ENCODE measurements around the gene B3GNT9.
"Not testable (repeated sequence)": the region's sequence is repeated elsewhere in the genome, so short reads cannot be mapped to it uniquely, and the experiment has no call there.

The B3GNT9 gene

GRCh38 chr16:67129422-67129821 is 21.4 kb downstream of the B3GNT9 start:
- H2AFZ ChIP-seq (ENCODE audit: low read depth, low read length) = no peak overlapping the region
- H4K20me1 ChIP-seq (ENCODE audit: insufficient read depth, low read length) = no peaks in the 10 kb centered on the region
- DNase-seq = no peak
- H3K9me3 ChIP-seq (ENCODE audit: insufficient read depth, low read length, severe bottlenecking) = no peaks in the 10 kb centered on the region
- no peak for TF ChIP-seq CTCF (IDR thresholded peaks at IDR 0.05; ENCODE audit: borderline replicate concordance, extremely low read depth, low read length, poor library complexity, severe bottlenecking)
- no peak for TF ChIP-seq EZH2 (IDR thresholded peaks at IDR 0.05; ENCODE audit: borderline replicate concordance, low read depth, low read length, severe bottlenecking)
- no peaks in the 10 kb centered on the region for H3K4me1 ChIP-seq (ENCODE audit: insufficient read depth, low read length)
- no peak overlapping the region for H3K9ac ChIP-seq (ENCODE audit: low read depth, low read length)
- no peak overlapping the region for H3K4me3 ChIP-seq (ENCODE audit: low read depth in 1 of 2, low read length in 2 of 2)
- peaks cover 59% of the 10 kb centered on the region for H3K36me3 ChIP-seq (ENCODE audit: insufficient read depth, low read length)
- no peak for ATAC-seq (ENCODE audit: insufficient read depth, low read depth)
- no peak overlapping the region for H3K4me2 ChIP-seq (ENCODE audit: insufficient read depth, low read length)
- H3K79me2 ChIP-seq (ENCODE audit: insufficient read depth, low read length) = no peaks in the 10 kb centered on the region
- no peaks in the 10 kb centered on the region for H3K27me3 ChIP-seq (ENCODE audit: insufficient read depth, low read length, poor library complexity)
- no peak overlapping the region for H3K27ac ChIP-seq (ENCODE audit: low read length)

DNA sequence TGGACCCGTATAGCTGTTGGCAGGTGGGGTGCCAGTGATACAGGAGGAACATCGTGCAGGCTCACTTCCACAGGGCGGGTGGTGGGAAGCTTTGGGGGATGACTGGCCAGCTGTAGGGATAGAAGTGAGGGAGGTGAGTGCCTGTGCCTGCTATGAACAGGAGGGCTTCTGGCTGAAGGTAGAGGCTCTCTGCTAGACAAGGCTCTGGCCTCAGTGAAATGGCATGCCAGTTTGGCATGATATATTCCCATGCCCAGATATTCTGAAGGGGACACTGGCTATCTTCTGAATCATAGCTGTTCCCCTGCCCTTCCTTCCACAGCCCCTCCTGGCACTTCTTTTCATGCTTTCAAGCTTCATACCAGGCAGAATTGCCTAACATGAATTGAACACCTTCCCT is 21.9 kb downstream of the B3GNT9 start:
- Histone ChIP-seq H3K27ac (ENCODE audit: low read length) (no peak overlapping the region), H4K20me1 (ENCODE audit: insufficient read depth, low read length) (no peaks in the 10 kb centered on the region), H3K9ac (ENCODE audit: low read depth, low read length) (no peak overlapping the region), H3K27me3 (ENCODE audit: insufficient read depth, low read length, poor library complexity) (no peaks in the 10 kb centered on the region), H3K36me3 (ENCODE audit: insufficient read depth, low read length) (peaks cover 58% of the 10 kb centered on the region), H3K4me1 (ENCODE audit: insufficient read depth, low read length) (no peaks in the 10 kb centered on the region), H3K79me2 (ENCODE audit: insufficient read depth, low read length) (no peaks in the 10 kb centered on the region), H3K9me3 (ENCODE audit: insufficient read depth, low read length, severe bottlenecking) (no peaks in the 10 kb centered on the region), H2AFZ (ENCODE audit: low read depth, low read length) (no peak overlapping the region), H3K4me3 (ENCODE audit: low read depth in 1 of 2, low read length in 2 of 2) (no peak overlapping the region), H3K4me2 (ENCODE audit: insufficient read depth, low read length) (no peak overlapping the region)
- TF ChIP-seq CTCF (IDR thresholded peaks at IDR 0.05; ENCODE audit: borderline replicate concordance, extremely low read depth, low read length, poor library complexity, severe bottlenecking) (no peak), EZH2 (IDR thresholded peaks at IDR 0.05; ENCODE audit: borderline replicate concordance, low read depth, low read length, severe bottlenecking) (no peak)
- ATAC-seq (ENCODE audit: insufficient read depth, low read depth) (no peak), DNase-seq (no peak)

- no peaks in the 10 kb centered on the region for H3K79me2 ChIP-seq (ENCODE audit: insufficient read depth, low read length)
- no peak for TF ChIP-seq EZH2 (IDR thresholded peaks at IDR 0.05; ENCODE audit: borderline replicate concordance, low read depth, low read length, severe bottlenecking)
- no peak for TF ChIP-seq CTCF (IDR thresholded peaks at IDR 0.05; ENCODE audit: borderline replicate concordance, extremely low read depth, low read length, poor library complexity, severe bottlenecking)
- H3K4me3 ChIP-seq (ENCODE audit: low read depth in 1 of 2, low read length in 2 of 2) = no peak overlapping the region
- DNase-seq (no peak), ATAC-seq (ENCODE audit: insufficient read depth, low read depth) (no peak)
- H3K9ac ChIP-seq (ENCODE audit: low read depth, low read length) = no peak overlapping the region
- H3K27me3 ChIP-seq (ENCODE audit: insufficient read depth, low read length, poor library complexity) = no peaks in the 10 kb centered on the region
- no peak overlapping the region for H2AFZ ChIP-seq (ENCODE audit: low read depth, low read length)
- no peaks in the 10 kb centered on the region for H3K4me1 ChIP-seq (ENCODE audit: insufficient read depth, low read length)
- peaks cover 60% of the 10 kb centered on the region for H3K36me3 ChIP-seq (ENCODE audit: insufficient read depth, low read length)
- H3K27ac ChIP-seq (ENCODE audit: low read length) = no peak overlapping the region
- no peaks in the 10 kb centered on the region for H4K20me1 ChIP-seq (ENCODE audit: insufficient read depth, low read length)
- no peaks in the 10 kb centered on the region for H3K9me3 ChIP-seq (ENCODE audit: insufficient read depth, low read length, severe bottlenecking)
- H3K4me2 ChIP-seq (ENCODE audit: insufficient read depth, low read length) = no peak overlapping the region
Measured at GRCh38 chr16:67128417-67128816, 22.4 kb downstream of the B3GNT9 start.

DNA sequence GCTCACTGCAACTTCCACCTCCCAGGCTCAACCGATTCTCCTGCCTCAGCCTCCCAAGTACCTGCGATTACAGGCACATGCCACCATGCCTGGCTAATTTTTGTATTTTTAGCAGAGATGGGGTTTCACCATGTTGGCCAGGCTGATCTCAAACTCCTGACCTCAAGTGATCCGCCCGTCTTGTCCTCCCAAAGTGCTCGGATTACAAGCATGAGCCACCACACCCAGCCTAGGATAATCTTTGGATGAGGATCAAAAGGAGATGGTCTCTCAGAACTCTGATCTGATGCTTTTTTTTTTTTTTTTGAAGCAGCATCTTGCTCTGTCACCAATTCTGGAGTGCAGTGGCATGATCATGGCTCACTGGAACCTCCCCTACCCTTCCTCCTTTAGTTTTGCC is 28.0 kb downstream of the B3GNT9 start:
- H3K4me1 ChIP-seq (ENCODE audit: insufficient read depth, low read length); H3K27me3 ChIP-seq (ENCODE audit: insufficient read depth, low read length, poor library complexity); H3K4me3 ChIP-seq (ENCODE audit: low read depth in 1 of 2, low read length in 2 of 2); H3K4me2 ChIP-seq (ENCODE audit: insufficient read depth, low read length); H3K27ac ChIP-seq (ENCODE audit: low read length); ATAC-seq (ENCODE audit: insufficient read depth, low read depth); DNase-seq; H4K20me1 ChIP-seq (ENCODE audit: insufficient read depth, low read length); H3K9me3 ChIP-seq (ENCODE audit: insufficient read depth, low read length, severe bottlenecking); H2AFZ ChIP-seq (ENCODE audit: low read depth, low read length); H3K9ac ChIP-seq (ENCODE audit: low read depth, low read length): not testable (repeated sequence)
- Histone ChIP-seq H3K79me2 (ENCODE audit: insufficient read depth, low read length) (peaks cover 20% of the 10 kb centered on the region), H3K36me3 (ENCODE audit: insufficient read depth, low read length) (peaks cover 59% of the 10 kb centered on the region)
